PC-3 (cell line): ENCODE results near the gene FAM53B. TPM values are rescaled to one million over a fixed set of nuclear protein-coding genes. Genes with fewer than 3 reads are reported as not detected.

ENCODE experiments used
- ATAC-seq: fragments of 200-7000 bp; cut with Tn5 transposase; 2 replicates; pipeline ENCODE4 v1.9.1; 2020; ENCODE audit warnings: mild to moderate bottlenecking, moderate library complexity
- BruUV-seq: library from RNA; stranded (reverse); fragments of 400-500 nt; replicated peaks from 2 replicates; lab custom pipeline; 2021; lab: Mats Ljungman, UMichigan
- CTCF ChIA-PET: fragments of 300-600 bp; sonication (Branson Sonifier 250); formaldehyde crosslinking; loops from one replicate; lab custom pipeline; 2022; ENCODE audit warnings: antibody characterized with exemption; lab: Charles Lee
- POLR2A ChIA-PET: fragments of 300-600 bp; sonication (Branson Sonifier 250); formaldehyde crosslinking; loops from one replicate; lab custom pipeline; 2022; ENCODE audit warnings: antibody characterized with exemption; ENCODE audit not compliant: unreplicated experiment; lab: Charles Lee
- DNase-seq: peaks from one replicate; pipeline ENCODE4 v3.0.0-alpha.2; 2015
- H2AFZ ChIP-seq: fragments of 300-600 bp; sonication (generic); 2 replicates; pipeline ENCODE4 v1.6.0; 2016; ENCODE audit warnings: antibody characterized with exemption, low read length
- H3F3A ChIP-seq: fragments of 300-600 bp; sonication (generic); one replicate; pipeline ENCODE4 v1.6.0; 2017; ENCODE audit warnings: antibody characterized with exemption, low read length, control low read depth, mild to moderate bottlenecking; ENCODE audit not compliant: unreplicated experiment
- H3K27ac ChIP-seq: fragments of 300-600 bp; sonication (generic); 2 replicates; pipeline ENCODE4 v1.5.1; 2016; ENCODE audit warnings: mild to moderate bottlenecking, low read length
- H3K27me3 ChIP-seq: fragments of 300-600 bp; sonication (generic); 2 replicates; pipeline ENCODE4 v1.6.1; 2016; ENCODE audit warnings: low read length, mixed read lengths
- H3K36me3 ChIP-seq: fragments of 300-600 bp; sonication (generic); 2 replicates; pipeline ENCODE4 v1.6.1; 2016; ENCODE audit warnings: low read depth, mixed run types, low read length, mixed read lengths
- H3K4me1 ChIP-seq: fragments of 300-600 bp; sonication (generic); 2 replicates; pipeline ENCODE4 v1.5.1; 2016; ENCODE audit warnings: low read length; ENCODE audit not compliant: insufficient read depth
- H3K4me2 ChIP-seq: fragments of 300-600 bp; sonication (generic); 2 replicates; pipeline ENCODE4 v1.6.0; 2016; ENCODE audit warnings: low read length
- H3K4me3 ChIP-seq: fragments of 300-600 bp; sonication (generic); 2 replicates; pipeline ENCODE4 v1.5.1; 2016; ENCODE audit warnings: mild to moderate bottlenecking, low read length, mixed read lengths
- H3K79me2 ChIP-seq: fragments of 300-600 bp; sonication (generic); 2 replicates; pipeline ENCODE4 v1.6.1; 2017; ENCODE audit warnings: low read length, mixed read lengths
- H3K9ac ChIP-seq: fragments of 300-600 bp; sonication (generic); 2 replicates; pipeline ENCODE4 v1.6.0; 2016; ENCODE audit warnings: mild to moderate bottlenecking, low read length
- H3K9me2 ChIP-seq: fragments of 300-600 bp; sonication (generic); replicated peaks from 2 replicates; pipeline ENCODE4 v1.6.1; 2016; ENCODE audit warnings: mixed run types, low read length, mixed read lengths
- H3K9me3 ChIP-seq: fragments of 300-600 bp; sonication (generic); 2 replicates; pipeline ENCODE4 v1.6.1; 2016; ENCODE audit warnings: low read length, mixed read lengths
- H4K20me1 ChIP-seq: fragments of 300-600 bp; sonication (generic); 2 replicates; pipeline ENCODE4 v1.6.1; 2016; ENCODE audit warnings: low read length, mixed read lengths
- EZH2 ChIP-seq: fragments of 300-600 bp; sonication (generic); IDR thresholded peaks from one replicate; pipeline ENCODE4 v1.6.1; 2017; ENCODE audit warnings: antibody characterized with exemption, mild to moderate bottlenecking, low read length; ENCODE audit not compliant: unreplicated experiment
- EZH2phosphoT487 ChIP-seq: fragments of 300-600 bp; sonication (generic); IDR thresholded peaks from 2 replicates; pipeline ENCODE4 v1.6.1; 2018; ENCODE audit warnings: mild to moderate bottlenecking, antibody characterized with exemption, low read length, borderline replicate concordance
- intact Hi-C: fragments of 100-400 bp; cut with micrococcal nuclease; formaldehyde crosslinking; loops from 2 replicates; pipeline ENCODE4 v1.9.0; 2023
- total RNA-seq: library from RNA; depleted of rRNA; stranded (reverse); fragments of >200 nt; gene quantifications from 2 replicates; pipeline ENCODE4 v1.2.3, GENCODE V29; 2014
- TF ChIP-seq, protein P1 (sequence below): fragments of 300-600 bp; sonication (generic); conservative IDR thresholded peaks from 2 replicates; pipeline ENCODE4 v1.5.1; 2017; ENCODE audit warnings: antibody characterized with exemption, low read depth, mild to moderate bottlenecking, low read length

FAM53B gene
- total RNA-seq, 1 experiment from 2014 or later = 19.4 TPM

GRCh38 chr10:124573726-124574455 lies 170.3 kb downstream of the FAM53B start:
- Histone ChIP-seq H3K36me3 (no peaks in the 10 kb centered on the region), H3K9me3 (no peaks in the 10 kb centered on the region), H3K9ac (no peak overlapping the region), H3K27me3 (no peaks in the 10 kb centered on the region), H2AFZ (no peak overlapping the region), H3K9me2 (no peaks in the 10 kb centered on the region), H3K4me1 (no peaks in the 10 kb centered on the region), H3K79me2 (no peaks in the 10 kb centered on the region), H3K27ac (no peak overlapping the region), H4K20me1 (no peaks in the 10 kb centered on the region), H3K4me3 (no peak overlapping the region), H3F3A (no peaks in the 10 kb centered on the region), H3K4me2 (no peak overlapping the region)
- ChIA-PET POLR2A (no interaction called here), CTCF (interaction anchor here (0.5 kb wide), 1 partner anchor 590 kb away, joined by 5 read pairs; no protein-coding TSS in a partner anchor)
- BruUV-seq = no TSS peak
- ATAC-seq (no peak), DNase-seq (no peak)
- intact Hi-C loops = no loop called here
- TF ChIP-seq EZH2 = no peak

DNA sequence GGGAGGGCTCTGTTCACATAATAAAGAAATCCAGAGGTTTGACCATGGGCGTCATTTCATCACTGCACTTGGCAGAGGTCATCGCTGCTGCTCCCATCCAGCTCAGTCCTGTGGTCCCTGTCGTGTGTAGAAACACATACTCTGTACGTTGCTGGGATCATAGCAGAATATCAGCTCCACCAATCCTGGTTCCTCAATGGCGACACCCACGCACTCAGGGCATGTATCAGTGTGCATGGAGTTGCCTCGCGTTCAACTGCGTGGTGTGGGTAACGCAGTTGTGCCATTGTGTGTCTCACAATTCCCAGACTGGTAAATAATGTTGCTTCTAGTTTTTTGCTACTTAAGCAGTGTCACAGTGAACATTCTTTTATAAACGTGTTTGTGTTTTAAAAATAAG lies 171.4 kb downstream of the FAM53B start:
- no peaks in the 10 kb centered on the region for H3K27me3 ChIP-seq
- no peak overlapping the region for H3K27ac ChIP-seq
- H2AFZ ChIP-seq = no peak overlapping the region
- no peaks in the 10 kb centered on the region for H3K79me2 ChIP-seq
- H3K4me2 ChIP-seq = no peak overlapping the region
- intact Hi-C loops = no loop called here
- BruUV-seq = no TSS peak
- ChIA-PET CTCF (no interaction called here), POLR2A (no interaction called here)
- H3F3A ChIP-seq = no peaks in the 10 kb centered on the region
- DNase-seq = no peak
- ATAC-seq = no peak
- H3K9me2 ChIP-seq = no peaks in the 10 kb centered on the region
- no peak overlapping the region for H3K4me3 ChIP-seq
- no peaks in the 10 kb centered on the region for H4K20me1 ChIP-seq
- TF ChIP-seq EZH2 = no peak
- TF ChIP-seq, protein P1, sequence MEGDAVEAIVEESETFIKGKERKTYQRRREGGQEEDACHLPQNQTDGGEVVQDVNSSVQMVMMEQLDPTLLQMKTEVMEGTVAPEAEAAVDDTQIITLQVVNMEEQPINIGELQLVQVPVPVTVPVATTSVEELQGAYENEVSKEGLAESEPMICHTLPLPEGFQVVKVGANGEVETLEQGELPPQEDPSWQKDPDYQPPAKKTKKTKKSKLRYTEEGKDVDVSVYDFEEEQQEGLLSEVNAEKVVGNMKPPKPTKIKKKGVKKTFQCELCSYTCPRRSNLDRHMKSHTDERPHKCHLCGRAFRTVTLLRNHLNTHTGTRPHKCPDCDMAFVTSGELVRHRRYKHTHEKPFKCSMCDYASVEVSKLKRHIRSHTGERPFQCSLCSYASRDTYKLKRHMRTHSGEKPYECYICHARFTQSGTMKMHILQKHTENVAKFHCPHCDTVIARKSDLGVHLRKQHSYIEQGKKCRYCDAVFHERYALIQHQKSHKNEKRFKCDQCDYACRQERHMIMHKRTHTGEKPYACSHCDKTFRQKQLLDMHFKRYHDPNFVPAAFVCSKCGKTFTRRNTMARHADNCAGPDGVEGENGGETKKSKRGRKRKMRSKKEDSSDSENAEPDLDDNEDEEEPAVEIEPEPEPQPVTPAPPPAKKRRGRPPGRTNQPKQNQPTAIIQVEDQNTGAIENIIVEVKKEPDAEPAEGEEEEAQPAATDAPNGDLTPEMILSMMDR = no peak
- TF ChIP-seq EZH2phosphoT487 = no peak
- H3K9ac ChIP-seq = no peak overlapping the region
- H3K36me3 ChIP-seq = no peaks in the 10 kb centered on the region
- H3K4me1 ChIP-seq = no peaks in the 10 kb centered on the region
- no peaks in the 10 kb centered on the region for H3K9me3 ChIP-seq

DNA sequence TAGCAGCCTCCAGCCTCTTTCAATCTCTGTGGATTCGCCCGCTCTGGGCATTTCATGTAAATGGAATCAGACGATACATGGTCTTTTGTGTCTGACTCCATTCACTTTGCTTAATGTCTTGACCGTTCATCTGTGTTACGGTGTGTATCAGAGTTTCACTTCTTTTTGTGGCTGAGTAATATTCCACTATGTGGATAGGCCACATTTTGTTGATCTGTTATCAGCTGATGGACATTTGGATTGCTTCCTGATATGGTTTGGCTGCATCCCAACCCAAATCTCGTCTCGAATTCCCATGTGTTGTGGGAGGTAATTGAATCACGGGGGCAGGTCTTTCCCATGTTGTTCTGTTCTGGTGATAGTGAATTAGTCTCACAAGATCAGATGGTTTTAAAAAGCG lies 173.5 kb downstream of the FAM53B start:
- no TSS peak for BruUV-seq
- POLR2A ChIA-PET = no interaction called here
- CTCF ChIA-PET = no interaction called here

More for the DNA sequence above, 173.5 kb downstream of the FAM53B start:
- H3K27ac ChIP-seq = no peak overlapping the region
- H3K9me2 ChIP-seq = no peaks in the 10 kb centered on the region
- no peak overlapping the region for H3K4me3 ChIP-seq
- H3K4me1 ChIP-seq = no peaks in the 10 kb centered on the region
- H4K20me1 ChIP-seq = no peaks in the 10 kb centered on the region
- H3K9me3 ChIP-seq = no peaks in the 10 kb centered on the region
- no peak overlapping the region for H2AFZ ChIP-seq
- H3K36me3 ChIP-seq = no peaks in the 10 kb centered on the region
- no peak for ATAC-seq
- no peaks in the 10 kb centered on the region for H3F3A ChIP-seq
- intact Hi-C loops = no loop called here
- H3K4me2 ChIP-seq = no peak overlapping the region
- no peak overlapping the region for H3K9ac ChIP-seq
- no peak for DNase-seq
- no peaks in the 10 kb centered on the region for H3K27me3 ChIP-seq
- no peaks in the 10 kb centered on the region for H3K79me2 ChIP-seq
- TF ChIP-seq EZH2phosphoT487 (no peak), EZH2 (no peak)
- TF ChIP-seq, protein P1 = no peak
